ENCODE data around the gene ADARB2.

The ADARB2 gene

DNA sequence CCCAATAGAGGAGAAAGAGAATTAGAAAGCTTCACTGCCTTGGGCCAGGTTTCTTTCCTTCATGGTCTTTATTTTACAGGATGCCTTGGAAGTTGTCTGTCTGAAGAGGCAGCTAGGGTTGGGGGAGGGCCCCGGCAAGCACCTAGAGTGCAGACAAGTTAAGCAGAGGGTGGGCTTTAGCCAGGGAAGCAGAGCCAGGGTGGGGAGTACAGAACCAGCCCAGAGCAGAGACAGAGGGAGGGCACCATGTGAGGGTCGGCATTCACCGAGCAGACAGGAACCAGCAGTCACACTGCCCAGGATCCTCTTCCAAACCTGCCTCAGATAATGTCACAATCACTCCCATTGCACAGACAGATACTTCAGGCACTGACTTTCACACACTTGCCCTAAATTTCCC lies 75.9 kb downstream of the ADARB2 start:
- DNase-seq: no peak

DNA sequence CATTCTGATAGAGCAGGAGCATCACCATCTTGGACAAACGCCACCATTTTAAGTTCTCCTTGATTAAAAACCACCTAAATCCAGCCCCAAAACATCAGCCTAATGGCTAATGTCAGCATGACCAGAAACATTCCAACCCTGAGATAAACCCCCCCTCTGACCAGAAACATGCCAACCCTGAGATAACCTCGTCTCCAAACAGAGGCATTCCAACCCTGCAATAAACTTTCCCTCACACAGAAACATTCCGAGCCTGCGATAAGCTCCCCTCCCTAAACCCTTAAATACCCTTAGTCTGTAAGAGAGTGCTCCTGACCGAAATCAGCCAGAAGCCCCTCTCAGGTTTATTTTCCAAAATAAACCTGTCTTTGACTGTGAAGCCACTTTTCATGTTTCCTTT lies 76.5 kb downstream of the ADARB2 start:
- no peak for DNase-seq

DNA sequence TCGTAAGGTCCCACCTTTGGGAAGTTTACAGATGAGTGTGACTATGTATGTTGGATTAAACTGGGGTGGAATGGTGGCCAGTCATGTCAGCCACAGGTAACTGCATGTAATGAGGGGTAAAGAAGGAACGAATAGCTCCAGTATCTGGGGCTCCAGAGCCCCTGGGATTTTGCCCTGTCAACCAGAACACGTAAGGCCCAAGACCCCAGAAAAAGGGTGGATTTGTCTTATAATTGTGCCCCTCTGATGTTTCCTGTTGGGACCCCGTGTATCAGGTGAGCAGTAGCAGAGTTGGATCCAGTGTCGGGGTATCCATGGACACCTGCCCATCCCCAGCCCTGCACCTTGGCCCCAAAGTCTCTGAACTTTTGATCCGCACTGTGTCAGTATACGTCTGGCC lies 76.9 kb downstream of the ADARB2 start:
- DNase-seq: no peak

DNA sequence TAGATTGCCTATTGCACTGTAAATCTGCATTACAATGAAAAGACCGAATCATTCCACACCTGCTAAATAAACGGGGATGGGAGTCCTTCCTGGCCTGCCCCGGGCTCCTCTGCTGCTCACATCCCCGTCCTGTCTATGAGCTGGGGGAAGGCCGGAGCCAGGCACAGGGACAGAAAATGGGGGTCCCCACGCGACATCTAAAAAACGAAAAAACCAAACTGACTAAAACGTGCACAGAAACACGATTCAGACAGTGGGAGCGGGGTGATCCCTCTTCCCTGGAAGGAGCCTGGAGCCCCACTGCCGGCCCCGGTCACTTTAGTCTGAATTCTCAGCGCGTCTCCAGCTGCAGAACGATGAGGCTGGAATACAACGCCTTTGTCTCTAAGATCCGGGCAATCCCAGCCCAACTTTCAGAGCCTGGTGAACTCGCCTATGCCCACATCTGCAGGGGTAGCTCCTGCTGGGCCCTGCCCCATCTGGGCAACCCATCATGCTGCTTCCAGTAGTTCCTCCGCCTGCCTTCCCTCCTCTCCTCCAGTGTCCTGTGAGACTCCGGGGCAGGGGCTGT lies 78.0 kb downstream of the ADARB2 start:
- DNase-seq: no peak

DNA sequence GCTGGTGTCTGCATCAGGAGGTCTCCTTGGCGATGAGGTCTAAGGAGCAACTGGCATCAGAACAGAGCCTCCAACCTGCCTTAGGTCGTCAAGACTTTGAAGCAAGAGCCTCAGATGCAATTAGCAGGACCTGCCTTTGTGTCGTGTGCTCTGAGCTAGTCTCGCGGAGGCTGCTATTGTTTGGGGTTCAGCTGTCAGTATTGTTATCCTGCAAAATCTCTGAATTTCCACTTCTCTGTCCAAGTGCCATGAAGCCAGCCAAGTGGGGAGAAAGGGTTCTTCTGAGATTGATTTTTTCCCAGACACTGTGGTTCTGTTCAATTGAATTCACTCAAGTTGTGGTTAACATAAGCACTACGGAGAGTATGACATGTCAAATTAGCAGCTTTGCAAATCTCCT lies 78.7 kb downstream of the ADARB2 start:
- no peak for DNase-seq

DNA sequence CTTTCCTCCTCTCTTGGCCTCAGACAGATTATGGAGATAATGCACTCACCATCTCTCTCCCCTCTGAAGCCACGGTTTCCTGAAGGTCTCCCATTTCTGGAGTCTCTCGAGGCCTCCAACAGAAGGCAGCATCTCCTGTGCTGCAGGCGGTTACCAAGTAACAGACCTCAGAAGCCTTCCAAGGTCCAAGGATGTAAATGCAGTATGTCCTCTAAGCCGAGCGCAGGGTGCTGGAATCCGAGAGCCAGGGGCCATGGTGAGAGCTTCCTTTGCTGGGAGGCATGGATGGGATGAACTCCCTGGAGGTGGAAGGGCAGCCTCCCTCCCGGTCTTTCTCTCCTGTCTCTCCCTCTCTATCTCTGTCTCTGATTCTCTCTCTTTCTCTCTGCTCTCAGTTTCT lies 79.8 kb downstream of the ADARB2 start:
- DNase-seq: no peak

DNA sequence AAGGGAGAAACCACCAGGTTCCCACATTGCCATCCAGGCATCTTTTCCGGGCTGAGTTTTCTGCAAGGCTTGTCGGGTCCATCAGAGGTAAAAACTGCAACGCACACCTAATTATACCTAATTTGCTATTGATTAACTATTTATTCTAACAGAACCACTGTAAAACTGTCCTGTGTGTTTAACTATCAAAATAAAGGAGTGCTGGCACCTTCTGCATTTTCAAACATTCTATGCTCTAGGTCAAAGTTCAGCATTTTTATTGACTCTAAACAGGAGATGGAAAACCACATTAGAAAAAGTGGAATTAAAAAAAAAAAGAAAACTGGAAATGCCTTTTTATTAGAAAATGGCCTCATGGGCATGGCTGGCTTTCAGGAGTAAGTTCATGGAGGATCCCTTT lies 82.0 kb downstream of the ADARB2 start:
- DNase-seq: no peak

DNA sequence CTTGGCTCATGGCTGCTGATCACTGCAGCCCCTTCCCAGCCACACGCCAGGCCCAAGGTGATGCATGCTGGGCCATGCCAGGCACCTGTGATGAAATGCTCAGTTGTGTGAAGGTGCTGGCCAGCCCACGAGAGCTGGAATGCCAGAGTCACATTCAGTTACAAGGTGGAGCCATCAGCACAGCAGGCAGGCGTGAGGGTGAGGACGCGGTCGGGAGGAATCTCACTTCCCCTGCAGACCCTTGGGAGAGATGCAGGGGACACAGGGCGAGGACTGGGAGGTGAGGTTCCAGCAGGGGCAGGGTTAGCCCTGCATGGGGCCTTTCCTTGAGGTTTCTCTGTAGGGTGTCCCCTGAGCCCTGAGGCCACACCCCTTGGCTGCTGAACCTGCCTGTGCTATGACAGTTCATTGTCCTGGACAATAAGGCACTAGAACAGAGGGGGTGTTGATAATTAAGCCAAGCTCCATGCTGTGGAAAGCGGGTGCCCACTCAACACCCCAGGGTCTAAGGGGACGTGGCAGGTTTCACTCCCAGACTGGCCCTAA lies 82.4 kb downstream of the ADARB2 start:
- DNase-seq: no peak

DNA sequence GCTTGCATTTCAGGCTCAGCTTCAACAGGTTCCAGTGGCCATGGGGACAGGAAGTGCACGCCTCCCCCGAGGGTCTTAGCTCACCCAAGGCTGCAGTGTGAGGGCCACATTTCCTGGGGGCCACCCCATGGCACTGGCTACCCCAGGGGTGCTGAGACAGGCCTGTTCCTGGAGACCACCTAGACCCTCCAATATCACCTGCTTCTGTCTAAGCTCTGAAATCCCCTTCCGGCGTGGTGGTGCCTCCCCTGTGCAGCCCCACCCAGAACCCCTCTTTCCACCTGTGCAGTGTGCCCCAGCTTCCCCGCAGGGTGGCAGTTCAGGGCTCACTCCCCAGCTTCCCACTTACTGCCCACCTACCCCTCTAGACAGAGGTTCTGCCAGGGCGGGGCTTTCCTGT lies 83.1 kb downstream of the ADARB2 start:
- no peak for DNase-seq

DNA sequence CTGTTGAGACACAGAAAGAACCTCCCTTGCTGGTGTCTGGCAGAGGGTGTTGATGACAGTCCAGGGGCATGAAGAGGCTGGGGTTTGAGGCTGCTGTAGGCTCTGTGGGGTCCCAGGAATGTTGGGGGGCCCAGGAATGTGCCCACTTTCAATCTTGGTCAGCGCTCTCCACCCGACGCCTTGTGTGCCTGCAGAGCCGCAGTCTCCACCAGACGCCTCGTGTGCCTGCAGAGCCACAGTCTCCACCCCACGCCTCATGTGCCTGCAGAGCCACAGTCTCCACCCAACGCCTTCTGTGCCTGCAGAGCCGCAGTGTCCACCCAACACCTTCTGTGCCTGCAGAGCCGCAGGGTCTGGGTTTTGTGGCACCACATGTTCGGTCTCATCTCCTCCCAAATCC lies 84.0 kb downstream of the ADARB2 start:
- no peak for DNase-seq

DNA sequence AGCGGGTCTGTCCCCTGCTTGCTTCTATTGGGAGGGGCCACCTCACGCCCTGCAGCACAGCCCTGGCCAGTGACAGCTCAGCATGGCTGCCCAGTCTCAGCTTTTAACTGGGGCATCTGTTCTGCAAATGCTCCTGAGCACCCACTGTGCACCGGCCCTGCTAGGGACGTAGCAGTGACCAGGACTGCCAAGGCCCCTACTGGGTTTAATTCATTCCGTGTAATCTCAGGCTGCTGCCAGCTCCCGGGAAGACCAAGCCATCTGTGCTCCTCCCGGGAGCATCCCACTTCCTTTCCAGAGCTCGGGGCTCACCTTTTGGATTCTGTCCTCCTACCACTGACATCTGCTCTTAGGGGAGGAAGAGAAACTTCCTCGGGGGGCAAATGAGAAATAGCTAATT lies 85.2 kb downstream of the ADARB2 start:
- DNase-seq: no peak

DNA sequence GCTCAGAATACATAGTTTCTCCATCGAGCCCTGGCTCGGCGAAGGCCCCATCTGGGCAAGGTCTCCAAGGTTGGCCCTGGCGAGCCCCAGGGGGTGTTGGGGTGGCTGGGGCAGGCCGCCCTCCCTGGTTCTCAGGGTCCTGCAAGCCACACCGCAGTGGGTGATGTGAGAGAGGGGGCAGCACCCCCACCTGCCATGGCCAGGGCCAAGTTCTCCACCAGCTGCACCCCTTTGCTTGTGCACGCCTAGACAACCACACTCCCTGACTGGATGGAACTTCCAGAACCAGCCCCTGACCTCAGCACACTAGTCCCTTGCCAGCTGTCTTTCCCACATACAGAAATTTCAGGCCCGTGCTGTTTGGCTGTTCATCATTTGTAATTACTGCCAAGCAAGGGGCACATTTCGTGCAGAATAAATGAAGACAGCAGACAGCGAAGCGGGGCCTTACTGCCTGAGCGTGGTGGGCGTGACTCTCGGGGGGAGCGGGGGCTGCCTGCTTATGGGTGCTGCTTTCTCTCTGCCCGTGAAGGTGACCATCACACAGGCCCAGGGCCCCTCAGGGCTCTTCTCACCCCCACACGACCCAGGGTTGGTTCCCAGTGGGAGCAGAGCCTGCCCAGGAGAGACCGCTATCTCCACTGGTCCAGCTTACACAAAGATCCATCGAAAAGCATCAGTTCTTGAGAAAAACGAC lies 85.9 kb downstream of the ADARB2 start:
- no peak for DNase-seq

DNA sequence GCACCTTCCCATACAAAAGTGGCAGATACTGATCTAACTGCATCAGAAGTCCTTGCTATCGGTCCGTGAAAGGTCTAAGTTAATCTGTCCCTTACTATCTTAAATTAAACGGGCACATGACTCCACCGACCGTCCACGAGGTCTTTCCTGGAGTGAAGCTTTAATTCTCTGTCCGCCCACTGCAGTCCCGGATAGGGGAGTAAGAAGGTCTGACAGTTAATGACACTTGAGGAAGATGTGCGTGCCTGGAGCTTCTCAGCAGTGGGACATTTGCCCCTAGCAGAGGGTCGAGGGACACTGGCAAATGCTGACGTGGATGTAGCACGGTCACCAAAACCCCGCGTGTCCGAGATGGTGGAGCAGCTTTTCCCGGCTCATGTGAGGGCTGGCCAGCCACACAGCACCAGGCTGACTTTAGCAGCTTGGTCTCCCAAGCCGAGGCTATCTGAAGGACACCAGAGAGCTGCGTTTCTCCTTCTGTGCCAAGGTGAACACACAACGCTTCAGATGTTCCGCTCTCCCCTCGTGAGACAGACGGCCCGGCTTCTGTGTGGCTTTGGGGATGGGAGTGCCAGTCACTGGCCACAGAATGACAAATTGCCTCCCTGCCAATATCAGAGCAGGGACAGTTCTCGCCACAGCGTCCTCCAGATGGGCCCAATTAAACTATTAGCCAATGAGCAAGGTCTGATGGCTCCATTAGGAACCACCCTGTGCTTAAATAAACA lies 86.6 kb downstream of the ADARB2 start:
- no peak for DNase-seq

DNA sequence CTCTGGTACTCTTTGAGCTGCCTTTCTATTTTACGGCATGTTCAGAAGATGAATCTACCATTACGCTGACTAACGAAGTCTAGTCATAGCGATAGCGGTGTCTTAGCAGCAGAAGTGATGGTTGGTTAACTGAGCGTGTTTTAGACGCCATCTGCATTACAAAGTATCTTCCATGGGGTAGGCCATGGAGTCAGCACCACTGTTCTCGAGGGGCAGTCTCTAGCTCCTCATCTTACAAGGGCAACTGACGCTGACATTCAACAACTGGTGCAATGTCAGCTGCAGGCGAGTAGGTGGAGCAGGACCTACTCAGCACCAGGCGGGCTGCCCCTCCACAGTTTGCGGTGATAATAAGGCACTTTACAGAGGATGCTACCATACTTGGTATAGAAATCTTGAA lies 88.7 kb downstream of the ADARB2 start:
- DNase-seq: no peak

DNA sequence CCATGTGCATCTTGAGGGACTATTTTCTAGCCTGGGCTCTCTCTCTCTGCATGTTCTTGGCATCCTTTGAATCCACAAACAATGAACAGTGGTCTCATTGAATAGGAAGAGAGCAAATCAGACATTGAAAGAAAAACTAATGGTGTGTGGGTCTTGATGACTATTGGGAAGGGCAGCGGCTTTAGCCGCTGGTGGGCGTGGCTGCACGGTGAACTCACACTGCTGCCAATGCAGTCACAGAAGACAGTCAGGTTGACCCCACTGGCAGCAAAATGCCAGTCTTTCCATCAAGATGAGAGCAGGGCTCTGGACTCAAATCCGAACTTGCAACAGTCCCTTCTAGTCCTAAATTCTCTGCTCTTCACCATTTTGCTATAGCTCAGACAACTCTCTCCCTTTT lies 91.0 kb downstream of the ADARB2 start:
- no peak for DNase-seq

DNA sequence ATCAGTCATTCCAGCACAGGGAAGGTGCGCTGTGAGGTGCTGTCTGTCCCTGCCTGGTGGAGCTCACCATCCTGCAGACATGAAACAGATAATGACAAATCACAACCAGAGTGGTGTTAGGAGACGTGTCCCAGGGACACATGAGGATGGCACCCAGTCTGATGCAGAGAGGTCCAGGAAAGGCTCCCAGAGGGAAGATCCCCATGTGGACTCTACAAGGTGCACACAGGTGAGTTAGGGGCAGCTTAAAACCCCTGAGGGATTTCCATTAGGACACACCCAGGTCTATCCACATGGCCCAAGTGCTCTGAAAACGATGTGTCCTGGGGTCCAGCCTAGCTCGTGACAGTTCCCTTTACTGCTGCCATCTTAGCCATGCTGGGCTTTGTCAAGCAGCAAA lies 91.4 kb downstream of the ADARB2 start:
- DNase-seq: no peak

DNA sequence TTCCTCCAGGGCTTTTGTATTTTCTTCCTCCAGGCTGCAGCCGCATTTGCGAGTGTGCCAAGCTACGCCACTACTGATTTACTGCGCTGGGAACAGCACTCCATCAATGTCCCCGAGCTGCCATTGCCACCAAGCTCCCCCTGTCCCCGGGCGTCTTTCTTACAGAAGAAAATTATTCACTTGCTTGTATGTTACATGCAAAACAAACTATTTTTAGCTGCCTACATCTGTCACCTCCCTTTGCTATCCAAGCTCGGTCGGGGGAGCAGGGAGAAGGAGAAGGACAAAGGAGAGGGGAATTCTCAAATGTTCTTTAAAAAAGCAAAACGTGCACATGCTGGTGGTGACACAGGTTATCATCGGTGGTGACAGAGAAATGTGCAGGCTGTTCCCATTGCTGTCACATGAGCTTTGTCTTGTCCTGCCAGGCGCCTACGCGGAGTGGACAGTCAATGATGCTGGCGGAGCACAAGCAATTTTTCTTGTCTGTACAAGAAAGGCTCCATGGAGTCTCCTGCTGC lies 93.1 kb downstream of the ADARB2 start:
- no peak for DNase-seq

DNA sequence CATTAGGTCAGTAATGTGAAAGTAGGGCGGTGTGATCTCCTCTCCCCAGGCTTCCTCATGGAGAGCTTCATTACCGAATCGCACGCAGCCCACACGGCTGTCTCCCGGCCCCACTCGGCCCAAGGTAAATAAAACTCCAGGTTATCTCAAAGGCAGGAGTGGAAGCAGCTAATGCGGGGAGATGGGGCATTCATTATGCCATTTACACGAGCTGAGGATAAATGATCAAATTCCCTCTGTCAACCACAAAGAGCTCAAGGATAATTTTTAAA lies 93.5 kb downstream of the ADARB2 start:
- DNase-seq: no peak

DNA sequence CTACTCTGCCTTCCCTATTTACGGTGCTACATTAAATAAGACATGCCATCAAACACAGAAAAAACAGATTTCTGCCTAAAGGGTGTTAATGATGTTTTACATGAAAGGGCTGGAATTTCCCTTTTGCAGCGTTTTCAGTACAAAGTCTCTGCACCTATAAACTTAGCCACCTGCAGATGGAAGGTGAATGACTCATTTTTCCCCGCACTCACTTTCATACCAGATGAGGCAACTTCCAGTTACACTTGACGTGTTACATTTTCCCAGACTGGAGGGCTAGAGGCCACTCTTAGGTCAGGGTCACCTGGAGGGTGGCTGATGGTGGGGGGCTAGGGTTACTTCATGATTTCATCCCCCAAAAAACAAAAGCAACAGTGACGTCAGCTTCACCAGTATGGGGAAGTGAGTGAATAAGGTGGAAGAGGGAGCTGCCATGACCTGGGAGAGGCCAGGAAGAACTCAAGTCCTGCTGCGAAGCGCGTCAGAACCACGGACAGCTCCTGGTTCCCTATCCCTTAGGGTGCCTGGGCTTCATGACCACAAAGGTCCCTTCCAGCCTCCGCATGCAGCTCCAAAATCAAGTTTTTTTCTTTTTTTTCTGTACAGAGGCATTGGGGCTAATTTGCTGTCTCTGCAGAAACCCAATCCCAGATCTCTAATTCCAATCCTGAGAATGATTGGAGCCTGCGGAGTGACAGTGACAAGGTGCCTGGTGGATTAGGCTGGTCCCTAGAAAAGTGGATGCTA lies 94.0 kb downstream of the ADARB2 start:
- no peak for DNase-seq

DNA sequence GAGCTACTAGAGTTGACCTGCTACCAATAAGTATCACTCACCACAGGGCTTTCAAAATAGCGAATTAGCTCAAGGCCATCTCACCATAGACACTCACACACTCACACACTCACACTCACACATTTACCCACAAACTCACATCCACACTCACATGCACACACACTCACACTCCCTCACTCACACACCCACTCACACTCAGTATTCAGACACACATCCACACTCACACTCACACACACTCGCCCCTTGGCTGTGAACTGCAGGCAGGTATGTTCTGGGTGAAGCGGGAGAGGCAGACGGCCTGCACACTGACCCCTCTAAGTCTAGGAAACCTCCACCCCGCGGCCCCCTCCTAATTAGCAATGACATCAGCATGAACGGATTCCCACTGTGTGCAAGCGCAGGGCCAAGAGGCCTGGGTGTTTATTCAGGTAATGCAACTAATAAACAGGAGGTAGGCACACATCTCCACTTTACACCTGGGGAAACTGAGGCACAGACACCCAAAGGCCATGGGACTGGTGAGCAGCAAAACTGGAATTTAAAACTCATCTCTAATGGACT lies 94.6 kb downstream of the ADARB2 start:
- DNase-seq: no peak

DNA sequence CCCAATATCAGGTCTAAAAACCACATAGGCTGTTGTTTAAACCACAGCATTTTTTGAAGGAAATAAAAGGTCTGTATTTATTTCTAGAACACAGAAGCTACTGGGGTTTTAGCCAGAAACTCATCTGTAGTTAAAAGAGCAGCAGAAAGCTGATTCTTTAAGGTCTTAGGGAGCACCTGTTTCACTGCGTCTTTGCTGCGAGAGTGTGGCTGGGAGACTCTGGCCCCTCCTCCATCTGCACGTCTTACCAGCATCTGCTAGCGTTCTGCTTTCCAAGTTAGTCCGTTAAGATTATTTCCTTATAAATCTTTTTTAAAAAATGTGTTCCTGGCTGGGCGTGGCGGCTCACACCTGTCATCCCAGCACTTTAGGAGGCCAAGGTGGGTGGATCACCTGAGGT lies 95.9 kb downstream of the ADARB2 start:
- DNase-seq: no peak

DNA sequence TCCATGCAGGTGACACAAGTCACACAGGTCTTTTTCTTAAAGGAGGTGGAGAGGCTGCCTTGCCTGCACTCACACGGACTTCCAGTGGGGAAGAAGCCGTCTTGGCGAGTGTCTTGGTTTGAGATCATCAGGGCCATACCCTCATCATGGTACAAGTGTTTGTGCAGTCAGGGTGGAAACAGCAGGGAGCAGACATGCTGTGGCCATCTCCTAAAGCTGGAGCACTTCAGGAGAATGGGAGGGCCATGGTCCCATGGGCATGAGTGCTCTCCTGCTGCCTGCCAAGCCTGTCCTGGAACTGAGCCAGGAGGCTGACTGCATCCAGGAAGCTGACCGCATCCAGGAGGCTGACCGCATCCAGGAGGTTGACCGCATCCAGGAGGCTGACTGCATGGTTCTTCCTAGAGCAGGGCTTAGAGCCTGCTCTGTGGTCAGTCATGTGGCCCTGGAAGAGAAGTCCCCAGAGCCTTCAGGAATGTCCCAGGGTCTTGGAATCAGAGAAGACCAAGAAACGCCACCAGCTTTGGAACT lies 98.4 kb downstream of the ADARB2 start:
- no peak for DNase-seq

DNA sequence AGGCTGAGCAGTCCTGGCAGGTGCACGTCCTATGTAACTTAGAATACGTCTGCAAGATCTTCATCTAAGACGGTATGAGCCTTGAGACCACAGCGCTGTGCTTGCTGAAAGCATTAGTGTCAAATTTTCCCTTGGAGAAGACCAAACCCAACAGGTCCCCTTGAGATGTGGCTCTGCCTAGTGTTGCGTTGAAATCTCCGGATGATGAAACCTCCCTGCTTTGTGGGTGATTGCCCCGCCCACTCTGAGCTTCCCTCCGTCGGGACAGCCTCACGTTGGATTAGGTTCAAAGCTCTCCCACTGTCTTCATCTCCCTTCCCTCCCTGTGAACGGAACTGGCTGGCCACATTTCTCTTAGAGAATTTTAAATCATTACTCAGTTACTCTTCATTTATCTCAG lies 102.0 kb downstream of the ADARB2 start:
- no peak for DNase-seq
